Cardiac ventricle fibroblast (primary cell): ENCODE results near the gene TMEM38A. TPM values are rescaled to one million over a fixed set of nuclear protein-coding genes. Genes with fewer than 3 reads are reported as not detected.

ENCODE experiments used
- total RNA-seq: library from RNA; depleted of rRNA; stranded (reverse); fragments of >200 nt; gene quantifications from 2 replicates; pipeline ENCODE4 v1.2.3, GENCODE V29; 2015

The TMEM38A gene, protein sequence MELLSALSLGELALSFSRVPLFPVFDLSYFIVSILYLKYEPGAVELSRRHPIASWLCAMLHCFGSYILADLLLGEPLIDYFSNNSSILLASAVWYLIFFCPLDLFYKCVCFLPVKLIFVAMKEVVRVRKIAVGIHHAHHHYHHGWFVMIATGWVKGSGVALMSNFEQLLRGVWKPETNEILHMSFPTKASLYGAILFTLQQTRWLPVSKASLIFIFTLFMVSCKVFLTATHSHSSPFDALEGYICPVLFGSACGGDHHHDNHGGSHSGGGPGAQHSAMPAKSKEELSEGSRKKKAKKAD
- total RNA-seq, result 1.3 and 3.6 TPM in 2 replicates

DNA sequence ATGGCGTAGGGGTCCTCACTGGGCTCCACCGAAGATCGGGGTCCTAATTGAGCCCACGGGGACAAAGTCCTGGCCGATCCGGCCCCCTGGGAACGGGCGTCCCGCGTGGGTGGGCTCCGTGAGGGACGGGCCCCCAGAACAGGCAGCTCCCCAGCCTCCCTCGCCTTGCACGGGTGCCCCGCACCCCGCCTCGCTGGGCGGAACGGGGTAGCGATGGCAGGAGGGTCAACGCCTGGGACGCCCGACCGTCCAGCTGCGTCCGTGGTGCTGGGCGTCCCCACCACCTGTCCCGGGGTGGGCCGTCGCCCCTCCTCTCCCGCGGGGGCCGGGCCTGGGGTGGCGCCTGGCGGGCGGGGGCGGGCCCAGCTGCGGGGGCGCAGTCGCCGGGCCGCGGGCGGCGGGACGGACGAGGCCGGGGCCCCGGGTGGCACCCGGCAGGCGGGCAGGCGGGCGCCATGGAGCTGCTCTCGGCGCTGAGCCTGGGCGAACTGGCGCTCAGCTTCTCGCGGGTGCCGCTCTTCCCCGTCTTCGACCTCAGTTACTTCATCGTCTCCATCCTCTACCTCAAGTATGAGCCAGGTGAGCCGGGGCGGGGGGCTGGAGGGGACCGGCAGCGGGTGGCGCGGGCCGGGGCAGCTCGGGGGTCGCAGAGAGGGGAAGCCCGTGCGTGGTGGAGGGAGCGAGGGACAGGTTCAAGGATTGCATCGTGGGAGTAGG lies at the start of gene TMEM38A:
Gene TMEM38A, plus strand, starts transcription at position 377 of the 717 bp plus-strand sequence. Its CDS starts 79 bp downstream, at position 456.

DNA sequence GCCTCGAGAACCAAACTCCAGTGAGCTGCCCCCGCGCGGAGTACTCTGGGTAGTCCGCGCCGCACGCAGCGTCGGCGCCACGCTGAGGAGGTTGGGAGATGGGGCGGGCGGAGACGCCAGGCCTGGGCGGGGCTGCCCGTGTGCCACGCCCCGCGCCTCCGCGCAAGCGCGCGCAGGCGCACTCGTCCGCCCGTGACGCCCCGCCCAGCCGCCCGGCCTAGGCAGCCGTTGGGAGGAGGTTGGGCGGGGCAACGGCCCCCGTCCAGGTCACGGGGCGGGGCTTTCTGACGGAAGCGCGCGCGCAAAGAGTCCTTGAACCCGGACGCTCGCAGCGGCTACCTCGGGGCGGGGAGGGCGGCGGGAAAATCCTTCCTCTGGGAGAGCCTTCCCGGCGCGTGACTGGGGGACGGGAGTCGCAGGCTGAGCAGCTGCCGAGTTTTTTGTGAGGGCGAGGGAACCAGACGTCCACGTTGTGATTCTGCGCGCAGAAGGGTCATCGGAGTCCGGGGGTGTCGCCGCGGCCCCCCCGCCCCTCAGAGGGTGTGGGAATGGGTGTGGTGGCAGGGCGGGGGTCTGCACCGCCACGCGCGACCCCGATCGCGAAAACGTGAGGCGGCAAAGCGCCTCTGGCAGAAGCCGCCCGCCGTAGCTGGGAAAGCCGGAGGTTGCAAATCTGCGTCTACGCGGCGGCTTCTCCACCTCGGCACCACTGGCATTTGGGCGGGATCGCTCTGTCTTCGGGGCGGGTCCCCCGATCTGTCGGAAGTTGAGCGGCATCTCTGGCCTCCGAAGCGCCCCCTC lies 32.6 kb upstream of the TMEM38A start, which contains the start of gene MED26:
Gene MED26, minus strand, starts transcription at position 22 of the 801 bp plus-strand sequence. CDS start 261 bp downstream, outside the sequence.

DNA sequence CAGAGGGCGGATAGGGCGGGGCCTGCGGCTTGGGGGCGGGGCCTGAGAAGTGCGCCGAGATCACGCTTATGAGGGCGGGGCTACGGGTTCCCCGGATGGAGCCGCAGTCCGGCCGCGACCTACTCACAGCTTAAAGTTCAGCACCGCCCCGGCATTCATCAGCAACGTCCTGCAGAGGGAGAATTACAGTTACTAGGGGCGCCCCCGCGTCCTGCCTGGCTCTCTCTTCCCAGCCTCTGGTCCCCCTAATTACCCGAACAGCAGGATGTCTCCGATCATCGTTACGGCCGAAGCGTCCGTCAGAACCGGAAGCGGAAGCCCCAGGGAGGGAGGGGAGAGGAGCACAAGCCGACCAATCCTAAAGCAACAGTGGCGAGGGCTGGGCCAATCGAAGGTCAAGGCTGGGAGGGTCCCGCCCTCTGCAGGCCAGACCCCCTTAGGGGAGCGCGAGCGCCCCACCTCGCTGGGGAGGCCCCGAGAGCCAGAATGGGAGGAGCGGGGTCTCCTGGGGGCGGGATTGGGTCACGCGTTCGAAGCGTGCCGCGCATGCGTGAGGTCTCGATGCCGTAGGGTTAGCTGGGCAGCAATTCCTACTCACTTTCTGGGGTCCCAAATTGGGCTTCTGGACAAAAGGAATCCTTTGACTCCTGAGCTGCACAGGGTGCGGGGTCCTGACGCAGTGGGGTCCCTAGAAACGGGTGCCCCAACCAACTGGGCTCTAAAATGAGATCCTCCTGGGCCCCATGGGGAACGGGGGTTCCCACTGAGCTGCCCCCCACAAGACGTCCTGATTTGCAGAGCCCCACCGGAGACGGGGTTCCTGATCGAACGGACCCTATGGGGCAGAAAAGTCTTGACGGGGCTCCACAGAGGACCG lies 869 bp upstream of the TMEM38A start, which contains the start of gene SMIM7:
Gene SMIM7, minus strand, starts transcription at position 313 of the 877 bp plus-strand sequence. Its CDS starts 34 bp downstream, at position 279.

Other genes starting within 250 kb of the TMEM38A start
- gene EPS15L1, start 189.2 kb upstream of the TMEM38A start, total RNA-seq, result 8.2 and 15.7 TPM in 2 replicates
- gene CALR3, start 165.0 kb upstream of the TMEM38A start, total RNA-seq, result not detected in 2 replicates
- gene C19orf44, start 164.7 kb upstream of the TMEM38A start, total RNA-seq, result 3.6 and 5.9 TPM in 2 replicates
- 8.9 and 10.9 TPM in 2 replicates for gene CHERP, start 118.7 kb upstream of the TMEM38A start, total RNA-seq
- gene SLC35E1, start 88.7 kb upstream of the TMEM38A start, total RNA-seq, result 31.8 and 53.2 TPM in 2 replicates
- 5.3 and 7.4 TPM in 2 replicates for gene MED26, start 32.9 kb upstream of the TMEM38A start, total RNA-seq
- 96.5 and 112 TPM in 2 replicates for gene SMIM7, start 995 bp upstream of the TMEM38A start, total RNA-seq
- not detected in 2 replicates for gene NWD1, start 58.7 kb downstream of the TMEM38A start, total RNA-seq
- 18.6 and 31.4 TPM in 2 replicates for gene SIN3B, start 168.3 kb downstream of the TMEM38A start, total RNA-seq
- 0.69 and 0.88 TPM in 2 replicates for gene F2RL3, start 227.9 kb downstream of the TMEM38A start, total RNA-seq